NCI-H1930 (cell line): ENCODE measurements around the gene COLEC12.
"Not testable (repeated sequence)": the region's sequence is repeated elsewhere in the genome, so short reads cannot be mapped to it uniquely, and the experiment has no call there.

Experiments
- DNase-seq, 2 experiments: peaks; one replicate each; lab custom pipeline; 2025; lab: John Stamatoyannopoulos, UW

COLEC12 gene

GRCh38 chr18:408367-408766 is 92.1 kb downstream of the COLEC12 start:
- DNase-seq = no peak

DNA sequence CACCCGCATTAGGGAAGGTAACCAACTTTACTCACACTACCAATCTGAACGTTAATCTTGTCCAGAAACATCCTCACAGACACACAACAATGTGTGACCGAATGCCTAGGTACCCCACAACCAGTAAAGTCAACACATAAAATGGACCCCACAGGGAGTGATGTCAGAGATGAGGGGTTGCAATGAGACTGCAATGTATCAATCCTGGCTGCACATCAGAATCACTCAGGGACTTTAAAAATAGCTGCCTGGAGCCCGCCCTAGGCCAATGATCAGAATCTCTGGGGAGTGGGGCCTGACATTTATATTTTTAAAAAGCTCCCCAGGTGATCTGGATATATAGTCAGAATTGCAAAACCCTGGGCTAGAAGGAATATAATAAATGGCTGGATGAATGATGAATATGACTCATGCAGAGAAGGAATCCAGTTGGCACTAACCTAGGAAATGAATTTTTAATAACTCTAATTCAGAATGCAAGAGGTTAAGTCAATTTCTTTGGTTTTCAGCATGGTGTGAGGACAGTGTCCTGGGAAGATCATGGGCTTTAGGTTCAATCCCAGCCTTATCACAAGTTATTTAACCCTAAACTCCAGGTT is 92.8 kb downstream of the COLEC12 start:
- no peak for DNase-seq

DNA sequence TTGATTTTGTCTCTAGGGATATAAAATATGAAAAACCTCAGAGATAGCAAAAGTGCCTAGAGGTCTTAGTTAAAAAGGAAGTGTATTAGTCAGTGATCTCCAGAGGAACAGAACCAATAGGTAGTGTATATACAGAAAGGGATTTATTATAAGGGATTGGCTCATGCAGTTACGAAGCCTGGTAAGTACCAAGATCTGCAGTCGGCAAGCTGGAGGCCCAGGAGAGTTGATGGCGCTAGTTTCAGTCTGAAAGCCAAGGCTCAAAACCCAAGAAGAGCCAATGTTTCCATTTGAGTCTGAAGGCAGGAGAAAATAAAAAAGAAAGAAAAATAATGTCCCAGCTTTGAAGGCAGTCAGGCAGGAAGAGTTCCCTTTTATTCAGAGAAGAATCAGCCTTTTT is 93.3 kb downstream of the COLEC12 start:
- DNase-seq = no peak

- DNase-seq = no peak
Observed at GRCh38 chr18:406677-407076, 93.8 kb downstream of the COLEC12 start.

GRCh38 chr18:405006-405405 is 95.5 kb downstream of the COLEC12 start:
- not testable (repeated sequence) for DNase-seq

GRCh38 chr18:404061-404636 is 96.4 kb downstream of the COLEC12 start:
- DNase-seq = no peak

DNA sequence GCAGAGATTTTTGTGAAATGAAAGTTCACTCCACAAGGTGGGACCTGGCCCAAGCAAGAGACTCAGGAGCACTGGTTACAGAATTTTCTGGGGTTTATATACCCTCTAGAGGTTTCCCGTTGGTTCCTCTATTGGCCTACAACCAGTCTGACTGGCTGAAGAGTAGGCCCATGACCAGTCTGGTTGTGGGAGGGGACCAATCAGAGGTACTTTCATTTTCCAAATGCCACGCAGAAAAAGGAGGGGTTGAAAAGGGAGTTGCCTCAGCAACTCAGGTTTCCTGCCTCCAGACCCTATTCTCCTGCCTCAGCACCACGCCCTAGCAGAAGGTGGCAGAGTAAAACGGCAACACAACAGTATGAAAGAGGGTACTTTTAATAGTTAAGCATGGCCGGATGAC is 98.4 kb downstream of the COLEC12 start:
- DNase-seq = no peak

DNA sequence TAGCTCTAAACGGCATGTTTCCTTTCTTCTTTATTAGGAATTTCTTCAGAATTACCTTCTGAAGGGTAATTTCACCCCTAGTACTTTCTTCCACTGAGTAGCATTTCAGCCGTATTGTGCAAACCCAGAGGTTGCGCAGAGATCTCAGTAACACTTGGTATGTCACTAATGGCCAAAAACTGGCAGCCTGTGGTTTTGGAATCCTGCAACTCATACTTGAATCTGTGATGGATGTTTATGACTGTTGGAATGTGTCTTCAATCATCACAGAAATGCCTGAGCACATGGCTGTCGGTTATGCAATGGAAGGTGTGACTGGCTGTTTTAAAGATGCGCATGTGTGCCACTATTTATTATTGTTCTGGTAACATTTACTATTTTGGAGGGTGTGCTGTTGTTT is 100.0 kb downstream of the COLEC12 start:
- DNase-seq = no peak

DNA sequence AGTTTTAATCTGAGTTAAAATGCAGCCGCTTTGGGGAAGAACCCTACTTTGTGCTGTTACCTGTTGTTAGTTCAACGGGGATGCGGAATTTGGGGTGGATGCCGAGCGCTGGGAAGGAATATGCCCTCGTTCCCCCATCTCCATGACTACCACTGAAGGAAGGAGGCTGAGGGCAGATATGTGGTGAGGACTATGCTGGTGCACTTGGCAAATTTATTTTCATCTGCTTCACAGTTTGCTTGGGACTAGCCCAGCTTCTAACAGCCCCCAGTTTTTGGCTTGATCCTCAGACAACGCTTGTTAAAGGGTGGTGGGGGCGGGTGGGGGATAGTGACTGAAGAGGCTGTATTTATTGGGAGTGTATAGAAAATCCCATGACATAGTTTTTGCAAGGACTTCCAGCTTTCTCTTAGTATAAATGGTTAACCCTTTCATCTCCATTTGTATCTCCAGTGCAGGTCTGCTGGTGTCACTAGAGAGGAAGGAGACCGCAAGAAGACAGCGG is 100.8 kb downstream of the COLEC12 start:
- no peak for DNase-seq

DNA sequence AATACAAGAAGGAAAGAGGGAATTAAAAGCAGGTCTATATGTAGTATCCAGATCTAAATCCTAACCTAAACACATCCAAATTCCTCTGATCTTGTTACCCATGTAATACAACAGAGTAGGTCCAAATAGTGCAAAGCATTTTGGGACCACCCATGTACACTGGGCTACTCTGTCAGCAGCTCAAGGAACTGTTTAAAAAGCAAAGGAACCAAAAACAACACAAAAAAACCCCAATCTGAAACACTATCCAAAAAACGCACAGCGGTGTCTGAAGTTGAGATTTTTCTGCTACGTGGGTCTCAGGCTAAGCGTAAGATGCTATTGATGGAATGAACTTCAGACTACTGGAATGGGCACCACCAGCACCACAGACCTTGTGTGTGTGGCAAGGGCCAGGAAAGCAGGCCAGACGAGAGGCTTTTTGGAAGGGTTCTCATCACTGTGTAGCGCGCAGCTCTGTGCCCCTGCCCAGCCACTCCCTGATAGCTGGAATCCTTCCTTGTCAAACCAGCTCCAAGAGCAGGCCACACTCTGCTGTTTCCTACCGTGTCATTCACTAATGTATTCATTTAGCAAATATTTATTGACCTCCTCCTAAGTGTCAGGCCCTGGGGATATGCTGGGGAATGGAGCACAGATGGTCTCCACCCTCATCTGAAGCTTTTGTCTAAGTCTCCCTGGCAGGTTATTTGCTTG is 101.4 kb downstream of the COLEC12 start:
- peak in 1 of 2 experiments; percentile 2 for DNase-seq

GRCh38 chr18:396556-396955 is 103.9 kb downstream of the COLEC12 start:
- DNase-seq = no peak

- DNase-seq = no peak
Observed at GRCh38 chr18:396251-396555, 104.3 kb downstream of the COLEC12 start.

DNA sequence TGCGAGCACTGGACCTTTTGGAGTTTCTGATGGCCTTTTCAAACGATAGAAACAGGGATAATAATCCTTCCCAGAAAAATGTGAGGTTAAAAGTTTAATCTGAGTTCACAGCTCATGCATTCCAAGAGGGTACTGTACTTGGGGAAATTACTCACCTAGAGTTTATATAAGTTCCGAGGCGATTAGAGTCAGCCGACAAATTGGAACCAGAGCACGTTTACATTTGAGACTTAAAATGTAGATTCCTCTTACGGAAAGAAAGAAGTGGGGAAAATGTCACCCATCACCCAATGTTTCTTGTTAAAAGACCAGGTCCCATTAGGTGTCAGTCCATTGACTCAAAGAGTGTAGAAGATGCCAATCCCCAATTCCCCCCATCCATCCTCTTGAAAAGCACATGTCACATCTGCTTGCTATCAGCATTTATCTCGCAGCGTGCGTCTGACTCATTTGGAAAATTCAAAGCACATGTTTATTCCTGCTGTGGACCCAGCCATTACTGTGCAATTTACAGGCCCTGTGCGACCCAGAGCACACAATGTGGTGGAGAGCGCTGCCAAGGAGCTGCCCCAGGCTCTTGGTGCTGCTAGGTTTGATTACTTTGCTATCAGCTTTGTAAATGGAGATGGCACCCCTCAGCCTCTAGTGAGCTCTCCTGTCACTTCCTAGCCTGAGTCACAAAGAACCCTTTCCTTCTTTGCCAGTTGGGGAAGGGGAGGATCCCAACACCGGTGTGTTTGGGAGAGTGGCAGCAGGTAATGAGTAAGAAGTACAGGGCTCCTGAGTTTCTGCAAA is 104.8 kb downstream of the COLEC12 start:
- peak; percentile 64 to 85 for DNase-seq

DNA sequence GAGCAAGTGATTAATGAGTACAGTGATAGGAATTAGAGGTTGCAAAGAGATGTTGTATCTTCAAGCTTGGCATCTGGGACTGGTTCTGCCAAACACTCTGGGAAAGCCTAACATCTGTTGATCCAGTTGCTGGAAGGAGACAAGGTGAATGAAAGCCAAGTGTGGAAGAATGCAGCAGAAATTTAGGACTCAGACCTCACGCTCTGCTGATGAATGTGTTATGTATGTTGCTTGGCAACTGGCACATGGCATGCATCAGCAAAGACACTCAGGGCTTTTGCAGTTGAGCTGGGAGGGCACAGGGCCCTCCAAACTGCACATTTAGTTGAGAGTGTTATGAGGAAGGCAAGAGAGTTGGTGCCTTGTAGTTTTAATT is 105.5 kb downstream of the COLEC12 start:
- no peak for DNase-seq

DNA sequence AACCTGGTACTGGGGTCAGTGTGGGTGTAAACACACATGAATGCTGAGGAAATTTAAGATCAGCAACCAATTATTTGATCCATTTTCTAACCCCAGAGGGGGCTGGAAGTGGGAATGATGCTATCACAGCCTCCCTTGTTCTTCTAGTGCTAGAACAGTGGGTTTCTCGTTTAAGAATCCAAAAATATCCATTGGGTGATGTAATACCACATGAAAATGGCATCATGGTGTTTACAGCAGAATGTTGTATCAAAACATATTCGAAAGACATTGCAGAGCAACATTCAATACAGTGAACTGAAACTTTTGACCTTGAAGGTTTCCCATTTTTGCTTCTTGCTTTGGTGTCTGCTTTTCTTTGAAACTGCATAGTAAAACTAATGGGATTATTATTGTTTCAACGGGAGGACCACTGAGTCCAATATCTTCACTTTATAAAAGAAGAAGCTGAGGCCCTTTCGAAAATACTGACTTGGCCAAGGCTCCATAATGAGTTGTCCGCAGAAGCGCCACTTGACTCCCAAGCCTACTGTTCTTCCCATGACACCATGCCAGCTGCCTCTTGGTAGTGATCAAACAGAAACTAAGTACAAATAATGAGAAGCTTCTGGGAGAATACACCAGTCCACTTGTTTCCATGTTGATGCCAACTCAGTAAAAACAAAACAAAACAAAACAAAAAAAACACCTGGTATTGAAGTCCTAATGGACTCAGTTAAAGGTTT is 106.1 kb downstream of the COLEC12 start:
- peak in 1 of 2 experiments; percentile 3 for DNase-seq

DNA sequence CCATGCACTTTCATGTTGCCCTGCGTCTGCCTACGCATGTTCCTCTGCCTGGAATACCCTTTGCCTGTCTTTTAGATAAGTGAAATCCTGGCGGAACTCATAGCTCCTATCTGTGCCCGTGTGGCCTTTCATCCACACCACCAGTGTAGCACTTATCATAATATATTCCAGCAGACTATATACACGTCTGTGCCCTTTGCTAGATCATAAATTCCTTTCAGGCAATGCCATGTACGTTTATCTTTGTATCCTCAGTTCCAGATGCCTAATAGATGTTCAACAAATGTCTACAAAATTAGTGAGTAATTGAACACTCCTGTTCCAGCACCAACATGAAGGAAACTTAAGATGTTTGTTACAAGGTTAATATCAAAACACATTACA is 106.9 kb downstream of the COLEC12 start:
- DNase-seq = no peak

DNA sequence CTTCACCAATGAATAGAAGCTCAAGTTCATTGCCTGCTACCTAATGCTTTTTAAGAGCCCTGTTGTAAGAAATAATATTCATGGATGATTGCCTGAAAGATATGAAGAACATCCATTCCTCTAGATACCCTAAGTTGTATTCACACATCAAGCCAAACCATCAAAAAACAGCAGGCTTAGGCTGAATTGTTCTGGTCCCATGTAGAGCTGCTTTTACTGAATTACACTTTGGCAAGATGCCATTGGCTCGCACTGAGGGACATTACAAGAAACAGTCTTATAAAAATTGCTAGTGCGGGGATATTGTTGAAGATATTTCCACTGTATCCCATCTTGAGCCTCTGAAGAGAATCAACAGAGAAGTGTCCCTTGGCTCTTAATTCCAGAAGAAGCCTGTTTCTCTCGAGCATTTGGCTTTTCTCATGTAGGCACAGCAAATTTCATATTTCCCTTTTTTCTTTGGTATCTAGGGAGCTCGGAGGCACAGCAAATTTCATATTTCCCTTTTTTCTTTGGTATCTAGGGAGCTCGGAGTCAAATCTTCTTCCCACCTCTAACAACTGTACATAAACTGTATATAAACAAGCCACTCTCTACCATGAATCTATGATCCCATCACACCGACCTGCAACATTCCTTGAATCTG is 107.5 kb downstream of the COLEC12 start:
- no peak for DNase-seq

- no peak for DNase-seq
Observed at GRCh38 chr18:390741-391478, 109.6 kb downstream of the COLEC12 start.

GRCh38 chr18:389658-390357 is 110.7 kb downstream of the COLEC12 start:
- no peak for DNase-seq

- no peak for DNase-seq
Observed at GRCh38 chr18:388200-388599, 112.3 kb downstream of the COLEC12 start.
